Globus pallidus (tissue), 1 donor: Measurements from ENCODE around the gene CD59.
"Not testable (repeated sequence)": the region's sequence is repeated elsewhere in the genome, so short reads cannot be mapped to it uniquely, and the experiment has no call there.

ENCODE experiments used
- DNase-seq: peaks from one replicate; pipeline ENCODE4 v3.0.0-alpha.2; 2015; ENCODE audit warnings: low spot score

Gene CD59

GRCh38 chr11:33692541-33692940, 43.7 kb downstream of the CD59 start:
- DNase-seq: no peak

GRCh38 chr11:33692013-33692504, 44.2 kb downstream of the CD59 start:
- DNase-seq: peak; percentile 91

GRCh38 chr11:33691066-33691864, 45.0 kb downstream of the CD59 start:
- DNase-seq: no peak

- peak; percentile 87 for DNase-seq
These were observed 45.7 kb downstream of the CD59 start for GRCh38 chr11:33690290-33691065.

- DNase-seq: no peak
These were observed 46.7 kb downstream of the CD59 start for GRCh38 chr11:33689501-33689900.

GRCh38 chr11:33689085-33689484, 47.1 kb downstream of the CD59 start:
- no peak for DNase-seq

GRCh38 chr11:33687733-33688479, 48.3 kb downstream of the CD59 start:
- peak; percentile 69 for DNase-seq

GRCh38 chr11:33685082-33685481, 51.1 kb downstream of the CD59 start:
- DNase-seq: no peak

GRCh38 chr11:33684003-33684706, 52.1 kb downstream of the CD59 start:
- DNase-seq: no peak

- no peak for DNase-seq
These were observed 53.8 kb downstream of the CD59 start for GRCh38 chr11:33682446-33682845.

- no peak for DNase-seq
These were observed 54.2 kb downstream of the CD59 start for GRCh38 chr11:33682019-33682418.

GRCh38 chr11:33678616-33679015, 57.6 kb downstream of the CD59 start:
- not testable (repeated sequence) for DNase-seq

GRCh38 chr11:33674035-33674814, 62.0 kb downstream of the CD59 start:
- DNase-seq: no peak

GRCh38 chr11:33672273-33672672, 64.0 kb downstream of the CD59 start:
- no peak for DNase-seq

- no peak for DNase-seq
These were observed 65.8 kb downstream of the CD59 start for GRCh38 chr11:33670250-33671011.

- DNase-seq: no peak
These were observed 66.5 kb downstream of the CD59 start for GRCh38 chr11:33669598-33670249.

- DNase-seq: no peak
These were observed 67.1 kb downstream of the CD59 start for GRCh38 chr11:33668951-33669596.

GRCh38 chr11:33668468-33668825, 67.8 kb downstream of the CD59 start:
- no peak for DNase-seq

- no peak for DNase-seq
These were observed 68.3 kb downstream of the CD59 start for GRCh38 chr11:33667819-33668467.
